GM21619 (cell line): Measurements from ENCODE around the gene MAPK10.
A peak's percentile ranks its signal among the peaks of the same experiment; 100 is the strongest.
"Not testable (repeated sequence)": the region's sequence is repeated elsewhere in the genome, so short reads cannot be mapped to it uniquely, and the experiment has no call there.

ENCODE experiments used
- ATAC-seq: cut with Tn5 transposase; IDR thresholded peaks from one replicate; pipeline ENCODE4 v1.9.1; 2021; ENCODE audit not compliant: unreplicated experiment

Gene MAPK10

GRCh38 chr4:85994576-85994975 lies 365.3 kb downstream of the MAPK10 start:
- no peak for ATAC-seq

- ATAC-seq = no peak
Measured at GRCh38 chr4:85993641-85994040, 366.2 kb downstream of the MAPK10 start.

GRCh38 chr4:85986266-85986665 lies 373.6 kb downstream of the MAPK10 start:
- no peak for ATAC-seq

GRCh38 chr4:85979276-85979675 lies 380.6 kb downstream of the MAPK10 start:
- peak; percentile 87 for ATAC-seq

- no peak for ATAC-seq
Measured at GRCh38 chr4:85970535-85970934, 389.3 kb downstream of the MAPK10 start.

- peak; percentile 67 for ATAC-seq
Measured at GRCh38 chr4:85968945-85969819, 390.7 kb downstream of the MAPK10 start.

GRCh38 chr4:85967872-85968271 lies 392.0 kb downstream of the MAPK10 start:
- ATAC-seq = no peak

- no peak for ATAC-seq
Measured at GRCh38 chr4:85966373-85966772, 393.5 kb downstream of the MAPK10 start.

GRCh38 chr4:85965529-85965928 lies 394.3 kb downstream of the MAPK10 start:
- no peak for ATAC-seq

GRCh38 chr4:85965017-85965416 lies 394.8 kb downstream of the MAPK10 start:
- not testable (repeated sequence) for ATAC-seq

- no peak for ATAC-seq
Measured at GRCh38 chr4:85964298-85964697, 395.6 kb downstream of the MAPK10 start.

- ATAC-seq = no peak
Measured at GRCh38 chr4:85963231-85963630, 396.6 kb downstream of the MAPK10 start.

GRCh38 chr4:85961887-85962286 lies 398.0 kb downstream of the MAPK10 start:
- no peak for ATAC-seq

- ATAC-seq = no peak
Measured at GRCh38 chr4:85956293-85956945, 403.4 kb downstream of the MAPK10 start.

GRCh38 chr4:85955620-85956292 lies 404.1 kb downstream of the MAPK10 start:
- ATAC-seq = no peak

- no peak for ATAC-seq
Measured at GRCh38 chr4:85953651-85954018, 406.2 kb downstream of the MAPK10 start.

GRCh38 chr4:85952972-85953650 lies 406.7 kb downstream of the MAPK10 start:
- ATAC-seq = no peak

GRCh38 chr4:85952528-85952927 lies 407.3 kb downstream of the MAPK10 start:
- no peak for ATAC-seq

GRCh38 chr4:85951099-85951498 lies 408.8 kb downstream of the MAPK10 start:
- ATAC-seq = no peak

- ATAC-seq = no peak
Measured at GRCh38 chr4:85946821-85947220, 413.0 kb downstream of the MAPK10 start.

GRCh38 chr4:85942107-85942506 lies 417.7 kb downstream of the MAPK10 start:
- ATAC-seq = no peak
